Activated CD4-positive, CD25-positive, alpha-beta regulatory T cell treated with anti-CD3 and anti-CD28 coated beads, Interleukin-2, amount 50 U/mL, for 16 hours (primary cell): ENCODE results near the gene ENO2.
A peak's percentile ranks its signal among the peaks of the same experiment; 100 is the strongest.

Source experiments
- DNase-seq: peaks from one replicate; pipeline ENCODE4 v3.0.0-alpha.2; 2020; ENCODE audit warnings: low read depth, low spot score

The ENO2 gene

GRCh38 chr12:6960593-6961277 lies 46.4 kb downstream of the ENO2 start:
- no peak for DNase-seq

- DNase-seq, result peak; percentile 85
These were observed 46.9 kb downstream of the ENO2 start for GRCh38 chr12:6961278-6961694.

GRCh38 chr12:6961695-6962284 lies 47.4 kb downstream of the ENO2 start:
- DNase-seq, result no peak

- DNase-seq, result no peak
These were observed 48.1 kb downstream of the ENO2 start for GRCh38 chr12:6962285-6963015.

GRCh38 chr12:6963016-6963731 lies 48.8 kb downstream of the ENO2 start:
- DNase-seq, result no peak

GRCh38 chr12:6963791-6964413 lies 49.5 kb downstream of the ENO2 start:
- no peak for DNase-seq

DNA sequence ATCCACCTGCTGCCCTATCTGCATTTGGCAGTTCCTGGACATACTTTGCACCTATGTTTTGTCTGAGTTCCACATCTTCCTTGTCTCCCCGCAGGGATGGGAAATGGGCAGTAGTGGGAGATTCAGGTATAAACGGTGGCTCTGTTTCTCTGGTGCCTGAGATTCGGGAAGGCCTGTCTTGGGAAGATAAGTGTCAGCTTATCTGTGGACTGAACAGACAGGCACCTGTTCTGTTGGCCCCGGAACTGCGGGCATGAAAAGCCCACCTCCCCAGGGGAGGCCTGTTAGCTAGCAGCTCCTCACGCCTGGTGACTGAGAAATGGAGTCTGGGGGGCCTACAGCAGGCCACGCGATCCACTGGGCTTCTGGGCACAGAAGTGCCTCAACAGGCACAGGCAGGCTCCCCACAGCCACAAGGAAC lies 50.2 kb downstream of the ENO2 start:
- DNase-seq, result no peak

GRCh38 chr12:6965026-6965661 lies 50.8 kb downstream of the ENO2 start:
- peak; percentile 80 for DNase-seq

GRCh38 chr12:6965714-6966113 lies 51.3 kb downstream of the ENO2 start:
- DNase-seq, result no peak

- no peak for DNase-seq
These were observed 52.0 kb downstream of the ENO2 start for GRCh38 chr12:6966351-6966750.

- DNase-seq, result no peak
These were observed 53.3 kb downstream of the ENO2 start for GRCh38 chr12:6967651-6968100.

DNA sequence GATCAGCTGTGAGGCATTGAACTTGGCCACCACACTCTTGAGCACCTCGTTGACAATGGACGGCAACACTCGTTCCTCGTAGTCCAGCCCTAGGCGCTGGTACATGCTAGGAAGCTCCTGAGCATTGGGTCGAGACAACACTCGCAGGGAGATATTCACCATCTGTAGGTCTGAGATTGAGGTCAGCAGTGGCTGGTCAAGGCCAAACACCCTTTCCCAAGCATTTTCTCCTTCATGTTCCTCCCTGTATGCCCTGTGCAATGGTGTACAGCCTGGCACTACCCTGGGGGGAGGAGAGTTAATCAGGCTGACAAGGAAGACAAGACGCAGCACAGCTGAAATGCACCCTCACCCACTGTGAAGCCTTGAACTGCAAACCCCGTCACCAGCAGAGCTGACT lies 54.0 kb downstream of the ENO2 start:
- no peak for DNase-seq

DNA sequence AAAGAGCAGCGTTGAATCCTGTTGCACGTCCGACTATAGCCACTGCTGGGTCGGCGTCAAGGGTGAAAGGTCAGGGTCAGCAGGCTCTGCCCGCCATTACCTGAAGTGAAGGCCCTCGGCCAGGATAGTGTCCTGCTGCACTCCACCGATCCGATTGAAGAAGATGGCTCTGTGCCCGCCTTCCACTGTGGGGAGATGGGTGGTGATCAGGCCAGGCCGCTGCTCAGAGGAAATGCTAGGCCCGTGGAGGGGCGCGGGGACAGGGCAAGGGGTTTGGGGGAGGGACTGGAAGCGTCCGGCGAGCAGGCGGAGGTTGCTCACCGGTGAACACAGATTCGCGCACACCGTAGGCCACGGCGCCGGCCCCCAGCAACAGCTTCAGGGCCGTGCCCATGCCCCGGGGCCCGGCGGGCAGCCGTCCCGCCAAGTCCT lies 55.7 kb downstream of the ENO2 start:
- no peak for DNase-seq
